DND-41 (cell line): ENCODE results near the gene SEMA5A.

Experiments used
- ATAC-seq: fragments of 200-7000 bp; cut with Tn5 transposase; 3 replicates; pipeline ENCODE4 v1.9.1; 2021; ENCODE audit warnings: low read depth; ENCODE audit not compliant: insufficient read depth
- DNase-seq: peaks from one replicate; pipeline ENCODE4 v3.0.0-alpha.2; 2020
- H2AFZ ChIP-seq: 2 replicates; pipeline ENCODE4 v1.6.0; 2012; ENCODE audit warnings: low read depth, low read length
- H3K27ac ChIP-seq: 2 replicates; pipeline ENCODE4 v1.5.1; 2012; ENCODE audit warnings: low read length, inconsistent platforms
- H3K27me3 ChIP-seq: fragments of 200-600 bp; sonication (generic); 2 replicates; pipeline ENCODE4 v1.6.0; 2012; ENCODE audit warnings: low read length, mild to moderate bottlenecking, inconsistent platforms; ENCODE audit not compliant: insufficient read depth, poor library complexity
- H3K36me3 ChIP-seq: 2 replicates; pipeline ENCODE4 v1.5.1; 2012; ENCODE audit warnings: low read length, inconsistent platforms; ENCODE audit not compliant: insufficient read depth
- H3K4me1 ChIP-seq: 2 replicates; pipeline ENCODE4 v1.5.1; 2012; ENCODE audit warnings: mild to moderate bottlenecking, low read length; ENCODE audit not compliant: insufficient read depth
- H3K4me2 ChIP-seq: 2 replicates; pipeline ENCODE4 v1.6.0; 2012; ENCODE audit warnings: mild to moderate bottlenecking, moderate library complexity, low read length, inconsistent platforms; ENCODE audit not compliant: insufficient read depth
- H3K4me3 ChIP-seq, 2 experiments: fragments of 200-600 bp in 1 of 2; shearing (Covaris generic) in 1 of 2; 2 replicates each; pipeline ENCODE4 v1.5.1; 2012 to 2016; ENCODE audit warnings: inconsistent platforms in 2 of 2, low read length in 2 of 2, mild to moderate bottlenecking in 2 of 2, low read depth in 1 of 2, moderate library complexity in 1 of 2
- H3K79me2 ChIP-seq: 2 replicates; pipeline ENCODE4 v1.6.0; 2012; ENCODE audit warnings: low read length, inconsistent platforms; ENCODE audit not compliant: insufficient read depth
- H3K9ac ChIP-seq: 2 replicates; pipeline ENCODE4 v1.6.0; 2012; ENCODE audit warnings: low read depth, mild to moderate bottlenecking, inconsistent platforms, low read length, moderate library complexity
- H3K9me3 ChIP-seq: 2 replicates; pipeline ENCODE4 v1.5.1; 2012; ENCODE audit warnings: low read length, moderate library complexity, mild to moderate bottlenecking, inconsistent platforms; ENCODE audit not compliant: insufficient read depth, severe bottlenecking
- H4K20me1 ChIP-seq: 2 replicates; pipeline ENCODE4 v1.6.0; 2012; ENCODE audit warnings: low read length; ENCODE audit not compliant: insufficient read depth
- CTCF ChIP-seq: IDR thresholded peaks from 2 replicates; pipeline ENCODE4 v1.5.1; 2012; ENCODE audit warnings: borderline replicate concordance, low read length, moderate library complexity, mild to moderate bottlenecking; ENCODE audit not compliant: poor library complexity, severe bottlenecking; ENCODE audit errors: extremely low read depth
- EZH2 ChIP-seq: IDR thresholded peaks from 3 replicates; pipeline ENCODE4 v1.6.1; 2012; ENCODE audit warnings: borderline replicate concordance, low read depth, mild to moderate bottlenecking, moderate library complexity, low read length, inconsistent platforms; ENCODE audit not compliant: severe bottlenecking

Gene SEMA5A

GRCh38 chr5:9013147-9013546 is 532.7 kb downstream of the SEMA5A start:
- H3K9me3 ChIP-seq = no peaks in the 10 kb centered on the region
- no peak overlapping the region for H3K9ac ChIP-seq
- no peaks in the 10 kb centered on the region for H4K20me1 ChIP-seq
- DNase-seq (no peak), ATAC-seq (no peak)
- H3K27ac ChIP-seq = peak overlapping the region; percentile 44
- TF ChIP-seq CTCF (no peak), EZH2 (no peak)
- peaks cover 46% of the 10 kb centered on the region for H3K4me1 ChIP-seq
- H3K4me3 ChIP-seq = no peak overlapping the region
- no peaks in the 10 kb centered on the region for H3K27me3 ChIP-seq
- H3K79me2 ChIP-seq = no peaks in the 10 kb centered on the region
- no peaks in the 10 kb centered on the region for H3K36me3 ChIP-seq
- H3K4me2 ChIP-seq = no peak overlapping the region
- H2AFZ ChIP-seq = no peak overlapping the region

- ATAC-seq (no peak), DNase-seq (no peak)
- no peak overlapping the region for H3K4me2 ChIP-seq
- peaks cover 23% of the 10 kb centered on the region for H3K4me1 ChIP-seq
- H3K27me3 ChIP-seq = no peaks in the 10 kb centered on the region
- peak overlapping the region; percentile 49; the same call in 1 of the 2 replicates for H2AFZ ChIP-seq
- no peaks in the 10 kb centered on the region for H3K36me3 ChIP-seq
- no peak overlapping the region for H3K4me3 ChIP-seq
- no peak overlapping the region for H3K9ac ChIP-seq
- H3K79me2 ChIP-seq = no peaks in the 10 kb centered on the region
- TF ChIP-seq EZH2 (no peak), CTCF (no peak)
- H4K20me1 ChIP-seq = no peaks in the 10 kb centered on the region
- no peak overlapping the region for H3K27ac ChIP-seq
- H3K9me3 ChIP-seq = no peaks in the 10 kb centered on the region
Measured at GRCh38 chr5:9009931-9010651, 535.8 kb downstream of the SEMA5A start.

GRCh38 chr5:8997542-8998070 is 548.3 kb downstream of the SEMA5A start:
- TF ChIP-seq EZH2 (no peak), CTCF (no peak)
- Histone ChIP-seq H3K4me1 (no peaks in the 10 kb centered on the region), H2AFZ (no peak overlapping the region), H3K4me3 (no peak overlapping the region), H4K20me1 (no peaks in the 10 kb centered on the region), H3K27ac (no peak overlapping the region), H3K79me2 (no peaks in the 10 kb centered on the region), H3K9me3 (no peaks in the 10 kb centered on the region), H3K36me3 (no peaks in the 10 kb centered on the region), H3K27me3 (no peaks in the 10 kb centered on the region), H3K9ac (no peak overlapping the region), H3K4me2 (no peak overlapping the region)
- no peak for ATAC-seq
- no peak for DNase-seq
